Middle frontal gyrus (tissue), 1 donor: Measurements from ENCODE around the gene RAB17.

Experiments used
- DNase-seq: peaks from one replicate; pipeline ENCODE4 v3.0.0-alpha.2; 2015; ENCODE audit warnings: low spot score; ENCODE audit errors: extremely low spot score

The RAB17 gene

GRCh38 chr2:237539681-237540080 lies 50.9 kb downstream of the RAB17 start:
- no peak for DNase-seq

GRCh38 chr2:237538901-237539300 lies 51.6 kb downstream of the RAB17 start:
- no peak for DNase-seq

- DNase-seq = no peak
These were observed 52.4 kb downstream of the RAB17 start for GRCh38 chr2:237538001-237538720.

GRCh38 chr2:237536617-237537016 lies 53.9 kb downstream of the RAB17 start:
- DNase-seq = no peak

GRCh38 chr2:237536083-237536415 lies 54.5 kb downstream of the RAB17 start:
- no peak for DNase-seq

GRCh38 chr2:237535385-237536082 lies 55.0 kb downstream of the RAB17 start:
- DNase-seq = no peak

GRCh38 chr2:237534380-237534779 lies 56.2 kb downstream of the RAB17 start:
- no peak for DNase-seq

GRCh38 chr2:237533668-237534161 lies 56.8 kb downstream of the RAB17 start:
- no peak for DNase-seq

GRCh38 chr2:237532160-237532559 lies 58.4 kb downstream of the RAB17 start:
- DNase-seq = no peak

- DNase-seq = no peak
These were observed 59.8 kb downstream of the RAB17 start for GRCh38 chr2:237530472-237531433.

- DNase-seq = no peak
These were observed 60.8 kb downstream of the RAB17 start for GRCh38 chr2:237529452-237530402.

GRCh38 chr2:237527766-237528165 lies 62.8 kb downstream of the RAB17 start:
- no peak for DNase-seq

GRCh38 chr2:237527233-237527632 lies 63.3 kb downstream of the RAB17 start:
- no peak for DNase-seq

- DNase-seq = no peak
These were observed 64.9 kb downstream of the RAB17 start for GRCh38 chr2:237525559-237526157.

- DNase-seq = no peak
These were observed 65.9 kb downstream of the RAB17 start for GRCh38 chr2:237524631-237525030.
